SK-N-SH (cell line): ENCODE results near the gene ARHGEF12. TPM values are rescaled to one million over a fixed set of nuclear protein-coding genes. Genes with fewer than 3 reads are reported as not detected.
A peak's percentile ranks its signal among the peaks of the same experiment; 100 is the strongest.

Source experiments
- CTCF ChIA-PET: fragments of 300-600, 350-600 bp; formaldehyde crosslinking; extraction: SDS; loops from one replicate; lab custom pipeline; 2021; lab: Yijun Ruan, JAX
- POLR2A ChIA-PET: fragments of 350-600 bp; sonication (Branson Sonifier 250); formaldehyde crosslinking; extraction: SDS; loops from one replicate; lab custom pipeline; 2020; ENCODE audit warnings: antibody characterized with exemption, inconsistent platforms; lab: Yijun Ruan, JAX
- DNase-seq: peaks from one replicate; pipeline ENCODE4 v3.0.0; 2012
- H2AFZ ChIP-seq: fragments of 200-600 bp; sonication (generic); 2 replicates; pipeline ENCODE4 v1.8.1; 2016; ENCODE audit warnings: antibody characterized with exemption, mild to moderate bottlenecking, low read depth
- H3F3A ChIP-seq: fragments of 200-600 bp; sonication (generic); replicated peaks from 2 replicates; pipeline ENCODE3; 2016; ENCODE audit warnings: antibody characterized with exemption, mild to moderate bottlenecking; ENCODE audit not compliant: insufficient read depth
- H3K27ac ChIP-seq, 2 experiments: fragments of 200-500 bp in 1 of 2; fragments of 200-600 bp in 1 of 2; sonication (Bioruptor generic) in 1 of 2; sonication (generic), shearing (Covaris generic) in 1 of 2; 2 replicates each; pipeline versions ENCODE4 v1.5.1 to v1.6.1; 2014 to 2016; ENCODE audit warnings: low read depth in 2 of 2, inconsistent platforms in 1 of 2, low read length in 1 of 2, mild to moderate bottlenecking in 1 of 2, mixed read lengths in 1 of 2
- H3K27me3 ChIP-seq: fragments of 200-600 bp; sonication (generic), shearing (Covaris generic); 2 replicates; pipeline ENCODE4 v1.6.1; 2016; ENCODE audit warnings: mixed run types; ENCODE audit not compliant: insufficient read depth
- H3K36me3 ChIP-seq, 2 experiments: fragments of 200-500 bp in 1 of 2; fragments of 200-600 bp in 1 of 2; sonication (Bioruptor generic) in 1 of 2; sonication (generic) in 1 of 2; replicated peaks in 1 of 2; 2 replicates each; pipeline versions ENCODE3 to v1.5.1; 2014 to 2016; ENCODE audit warnings: low read length in 1 of 2, mild to moderate bottlenecking in 1 of 2; ENCODE audit not compliant: insufficient read depth in 2 of 2, control insufficient read depth in 1 of 2
- H3K4me1 ChIP-seq, 2 experiments: fragments of 200-500 bp in 1 of 2; fragments of 200-600 bp in 1 of 2; sonication (Bioruptor generic) in 1 of 2; sonication (generic), shearing (Covaris generic) in 1 of 2; 2 replicates each; pipeline versions ENCODE4 v1.5.1 to v1.6.1; 2014 to 2016; ENCODE audit warnings: low read depth in 1 of 2, low read length in 1 of 2, mixed run types in 1 of 2; ENCODE audit not compliant: insufficient read depth in 2 of 2, control insufficient read depth in 1 of 2
- H3K4me2 ChIP-seq: fragments of 200-600 bp; sonication (generic), shearing (Covaris generic); 2 replicates; pipeline ENCODE4 v1.6.1; 2017; ENCODE audit warnings: mixed run types
- H3K4me3 ChIP-seq, 2 experiments: fragments of 200-500 bp in 1 of 2; fragments of 200-600 bp in 1 of 2; sonication (Bioruptor generic) in 1 of 2; sonication (generic), shearing (Covaris generic) in 1 of 2; 2 replicates each; pipeline versions ENCODE4 v1.5.1 to v1.8.1; 2014 to 2016; ENCODE audit warnings: low read depth in 2 of 2, inconsistent platforms in 1 of 2, low read length in 1 of 2, mild to moderate bottlenecking in 1 of 2, mixed read lengths in 1 of 2, moderate library complexity in 1 of 2
- H3K79me2 ChIP-seq: fragments of 200-600 bp; sonication (generic); 2 replicates; pipeline ENCODE4 v1.8.1; 2017; ENCODE audit warnings: mild to moderate bottlenecking; ENCODE audit not compliant: insufficient read depth
- H3K9ac ChIP-seq: fragments of 200-600 bp; sonication (generic); 2 replicates; pipeline ENCODE4 v1.6.1; 2017; ENCODE audit warnings: mixed run types
- H3K9me2 ChIP-seq: fragments of 200-600 bp; sonication (generic); 2 replicates; pipeline ENCODE4 v1.6.1; 2017; ENCODE audit warnings: mixed run types
- H3K9me3 ChIP-seq: fragments of 200-600 bp; sonication (generic); 2 replicates; pipeline ENCODE4 v1.6.1; 2017; ENCODE audit warnings: mixed run types, mild to moderate bottlenecking, moderate library complexity
- H4K20me1 ChIP-seq: fragments of 200-600 bp; sonication (generic); 2 replicates; pipeline ENCODE4 v1.6.1; 2017; ENCODE audit warnings: mild to moderate bottlenecking, mixed run types; ENCODE audit not compliant: insufficient read depth
- CTCF ChIP-seq: fragments of 200-600 bp; sonication (generic); IDR thresholded peaks from 2 replicates; pipeline ENCODE4 v1.6.1; 2017; ENCODE audit warnings: antibody characterized with exemption, mild to moderate bottlenecking, moderate library complexity
- EP300 ChIP-seq, 2 experiments: IDR thresholded peaks; 2 replicates each; pipeline versions ENCODE4 v1.4.0 to v1.6.1; 2012; ENCODE audit warnings: borderline replicate concordance in 1 of 2, low read depth in 1 of 2, low read length in 1 of 2
- RAD21 ChIP-seq: IDR thresholded peaks from 2 replicates; pipeline ENCODE4 v1.6.1; 2012; ENCODE audit warnings: mild to moderate bottlenecking, low read length
- RCOR1 ChIP-seq: fragments of 150-350 bp; IDR thresholded peaks from 2 replicates; pipeline ENCODE4 v1.6.1; 2017; ENCODE audit warnings: antibody characterized with exemption, low read length
- SMC3 ChIP-seq: IDR thresholded peaks from 2 replicates; pipeline ENCODE4 v1.6.1; 2012; ENCODE audit warnings: low read depth, low read length, improper control_type of control experiment
- USF1 ChIP-seq: IDR thresholded peaks from 2 replicates; pipeline ENCODE4 v1.4.0; 2012; ENCODE audit warnings: low read depth, borderline replicate concordance
- YY1 ChIP-seq: IDR thresholded peaks from 2 replicates; pipeline ENCODE4 v1.4.0; 2012; ENCODE audit warnings: low read depth, mild to moderate bottlenecking
- ZBTB33 ChIP-seq: IDR thresholded peaks from 2 replicates; pipeline ENCODE4 v1.4.0; 2012; ENCODE audit warnings: low read depth, borderline replicate concordance
- WGBS: methylation state at CpG from one replicate; pipeline ENCODE4 v1.1.6; 2017; ENCODE audit warnings: low lambda C conversion rate; 5-methylcytosine and 5-hydroxymethylcytosine counted together
- polyA plus RNA-seq, 3 experiments: library from polyadenylated mRNA; depleted of rRNA; stranded (reverse); fragments of >200 nt; gene quantifications; 2 replicates each; pipeline ENCODE4 v1.2.3, GENCODE V29; 2012
- TF ChIP-seq, protein P1 (sequence below): IDR thresholded peaks from 2 replicates; pipeline ENCODE4 v1.6.1; 2012; ENCODE audit warnings: mild to moderate bottlenecking, low read depth, low read length, moderate library complexity

The ARHGEF12 gene
- polyA plus RNA-seq, 1 of the 3 experiments (the other 2 are of a cell fraction) = 12.3 TPM

DNA sequence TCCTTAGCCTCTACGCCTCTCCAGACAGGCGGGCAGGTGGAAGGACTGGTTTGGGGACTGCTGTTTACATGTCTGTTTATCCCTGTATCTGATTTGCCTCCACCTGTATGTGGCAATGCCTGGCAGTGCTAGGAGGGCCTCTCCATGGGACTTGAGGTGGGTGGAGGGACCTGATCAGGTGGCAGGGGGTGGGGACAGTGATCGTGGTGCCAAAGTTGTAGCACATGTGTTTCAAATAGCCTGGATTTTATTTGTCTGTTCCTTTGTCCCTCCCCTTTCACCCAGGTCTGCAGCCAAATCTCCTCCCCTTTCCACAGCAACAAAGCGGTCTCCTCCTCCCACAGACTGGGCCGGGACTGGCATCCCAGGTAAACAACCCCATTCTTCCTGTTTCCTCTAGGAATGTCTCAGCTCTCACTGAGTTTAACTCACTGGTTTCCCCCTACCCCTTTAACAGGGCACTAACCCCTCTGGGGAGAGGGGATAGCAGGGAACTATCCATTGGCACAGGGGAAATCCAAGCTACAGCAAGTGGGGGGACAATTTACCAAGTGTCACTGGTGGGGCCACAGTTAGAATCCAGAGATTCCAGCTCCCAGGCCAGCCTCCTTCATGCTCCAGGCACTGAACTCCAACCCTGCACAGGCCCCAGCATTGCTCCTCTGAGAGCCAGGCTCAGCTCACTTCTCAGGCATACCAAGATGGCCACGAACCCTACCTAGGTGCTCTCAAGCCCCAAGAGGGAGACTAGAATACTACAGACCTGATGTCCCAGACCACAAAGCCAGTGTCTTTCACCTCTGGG lies 34.0 kb upstream of the ARHGEF12 start:
- no peak for TF ChIP-seq ZBTB33
- TF ChIP-seq USF1 = no peak
- TF ChIP-seq, protein P1, sequence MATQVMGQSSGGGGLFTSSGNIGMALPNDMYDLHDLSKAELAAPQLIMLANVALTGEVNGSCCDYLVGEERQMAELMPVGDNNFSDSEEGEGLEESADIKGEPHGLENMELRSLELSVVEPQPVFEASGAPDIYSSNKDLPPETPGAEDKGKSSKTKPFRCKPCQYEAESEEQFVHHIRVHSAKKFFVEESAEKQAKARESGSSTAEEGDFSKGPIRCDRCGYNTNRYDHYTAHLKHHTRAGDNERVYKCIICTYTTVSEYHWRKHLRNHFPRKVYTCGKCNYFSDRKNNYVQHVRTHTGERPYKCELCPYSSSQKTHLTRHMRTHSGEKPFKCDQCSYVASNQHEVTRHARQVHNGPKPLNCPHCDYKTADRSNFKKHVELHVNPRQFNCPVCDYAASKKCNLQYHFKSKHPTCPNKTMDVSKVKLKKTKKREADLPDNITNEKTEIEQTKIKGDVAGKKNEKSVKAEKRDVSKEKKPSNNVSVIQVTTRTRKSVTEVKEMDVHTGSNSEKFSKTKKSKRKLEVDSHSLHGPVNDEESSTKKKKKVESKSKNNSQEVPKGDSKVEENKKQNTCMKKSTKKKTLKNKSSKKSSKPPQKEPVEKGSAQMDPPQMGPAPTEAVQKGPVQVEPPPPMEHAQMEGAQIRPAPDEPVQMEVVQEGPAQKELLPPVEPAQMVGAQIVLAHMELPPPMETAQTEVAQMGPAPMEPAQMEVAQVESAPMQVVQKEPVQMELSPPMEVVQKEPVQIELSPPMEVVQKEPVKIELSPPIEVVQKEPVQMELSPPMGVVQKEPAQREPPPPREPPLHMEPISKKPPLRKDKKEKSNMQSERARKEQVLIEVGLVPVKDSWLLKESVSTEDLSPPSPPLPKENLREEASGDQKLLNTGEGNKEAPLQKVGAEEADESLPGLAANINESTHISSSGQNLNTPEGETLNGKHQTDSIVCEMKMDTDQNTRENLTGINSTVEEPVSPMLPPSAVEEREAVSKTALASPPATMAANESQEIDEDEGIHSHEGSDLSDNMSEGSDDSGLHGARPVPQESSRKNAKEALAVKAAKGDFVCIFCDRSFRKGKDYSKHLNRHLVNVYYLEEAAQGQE = no peak
- no peak for TF ChIP-seq YY1
- ChIA-PET POLR2A (no interaction called here), CTCF (interaction anchor here (0.7 to 19.4 kb wide), 30 partner anchors 8 to 827 kb away, joined by 3 to 622 read pairs (median 4); partner anchors contain the start of gene POU2F3)
- H3K36me3 ChIP-seq = no peaks in the 10 kb centered on the region
- DNase-seq = no peak
- no peak overlapping the region for H3K4me3 ChIP-seq
- H3K9me2 ChIP-seq = no peaks in the 10 kb centered on the region
- H3K9ac ChIP-seq = no peak overlapping the region
- no peaks in the 10 kb centered on the region for H3K79me2 ChIP-seq
- H2AFZ ChIP-seq = no peak overlapping the region
- no peak overlapping the region for H3K4me2 ChIP-seq
- H4K20me1 ChIP-seq = no peaks in the 10 kb centered on the region
- no peak overlapping the region for H3K27ac ChIP-seq
- peaks cover 3% of the 10 kb centered on the region; the same call in 1 of the 2 replicates for H3K27me3 ChIP-seq
- WGBS = 86% methylated on average over 5 of the region's 6 CpGs
- no peaks in the 10 kb centered on the region for H3K9me3 ChIP-seq
- H3F3A ChIP-seq = peaks cover 4% of the 10 kb centered on the region
- H3K4me1 ChIP-seq = peaks cover 6 to 7% of the 10 kb centered on the region in 2 experiments; a peak in 1 of 4 replicates

- peaks cover 6 to 7% of the 10 kb centered on the region in 2 experiments; a peak in 1 of 4 replicates for H3K4me1 ChIP-seq
- no peak overlapping the region for H3K9ac ChIP-seq
- H3K4me3 ChIP-seq = peak overlapping the region in 1 of 2 experiments; percentile 47; a peak in 1 of 4 replicates
- H4K20me1 ChIP-seq = no peaks in the 10 kb centered on the region
- no peak overlapping the region for H2AFZ ChIP-seq
- H3K27me3 ChIP-seq = peaks cover 3% of the 10 kb centered on the region; the same call in 1 of the 2 replicates
- no peak overlapping the region for H3K27ac ChIP-seq
- no peaks in the 10 kb centered on the region for H3K9me2 ChIP-seq
- no peaks in the 10 kb centered on the region for H3K36me3 ChIP-seq
- H3K9me3 ChIP-seq = no peaks in the 10 kb centered on the region
- ChIA-PET POLR2A (no interaction called here), CTCF (interaction anchor here (0.6 to 19.4 kb wide), 33 partner anchors 8 to 828 kb away, joined by 3 to 622 read pairs (median 4); partner anchors contain the start of gene POU2F3)
- H3K79me2 ChIP-seq = no peaks in the 10 kb centered on the region
- peaks cover 4% of the 10 kb centered on the region for H3F3A ChIP-seq
- 29% methylated on average over 3 of the region's 3 CpGs for WGBS
- no peak overlapping the region for H3K4me2 ChIP-seq
- DNase-seq = peak; percentile 62
- TF ChIP-seq SMC3 (peak; percentile 57), RCOR1 (0 out of 2 replicates have a peak, but pooled peaks have one; percentile 16), EP300 (IDR thresholded peaks at IDR 0.05; ENCODE audit: borderline replicate concordance in 1 of 2, low read depth in 1 of 2, low read length in 1 of 2) (no peak), CTCF (peak; percentile 71), RAD21 (peak; percentile 70)
- TF ChIP-seq, all 33 proteins: peak for 4
These were observed 33.1 kb upstream of the ARHGEF12 start for GRCh38 chr11:120303004-120303637.
